GM18526 (cell line): Measurements from ENCODE around the gene ENOPH1.

Source experiments
- POLR2A ChIP-seq: IDR thresholded peaks from 3 replicates; pipeline ENCODE4 v1.6.1; 2011; ENCODE audit not compliant: insufficient read length; ENCODE audit errors: extremely low read depth

Gene ENOPH1

DNA sequence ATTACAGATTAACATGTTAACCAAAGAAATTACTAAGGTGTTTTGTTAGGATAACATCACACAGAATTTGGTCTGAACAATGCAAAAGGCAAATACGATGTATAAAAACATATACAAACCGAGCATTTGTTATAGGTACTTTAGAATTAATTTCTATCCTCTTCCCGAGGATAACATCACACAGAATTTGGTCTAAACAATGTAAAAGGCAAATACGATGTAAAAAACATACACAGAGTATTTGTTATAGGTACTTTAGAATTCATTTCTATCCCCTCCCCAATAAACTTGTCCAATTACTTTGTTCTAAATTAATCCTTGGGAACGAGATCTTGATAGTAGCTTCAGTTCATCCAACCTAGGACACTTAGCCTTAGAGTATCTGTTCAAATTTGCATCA is 7.8 kb upstream of the ENOPH1 start:
- TF ChIP-seq POLR2A, result no peak

- TF ChIP-seq POLR2A, result no peak
Measured at GRCh38 chr4:82423245-82424054, 6.9 kb upstream of the ENOPH1 start.

DNA sequence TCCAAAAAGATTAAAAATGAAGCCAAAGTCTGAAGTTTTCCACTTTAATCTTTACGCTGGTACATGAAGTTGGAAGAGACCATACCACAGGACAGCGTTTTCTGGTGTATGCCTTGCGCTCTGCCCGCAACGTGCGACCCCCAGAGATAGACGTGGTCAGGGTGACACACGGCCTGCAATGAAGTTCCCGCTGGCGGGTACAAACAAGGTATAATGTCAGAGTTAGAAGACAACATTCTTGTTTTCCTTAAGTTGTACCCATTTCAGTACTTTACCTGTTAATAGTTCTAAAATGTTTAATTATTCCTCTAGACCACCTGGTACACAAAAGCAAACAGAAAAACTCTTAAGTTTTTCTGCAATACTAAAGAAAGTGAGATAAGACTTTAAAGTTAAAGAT is 4.9 kb upstream of the ENOPH1 start:
- no peak for TF ChIP-seq POLR2A

GRCh38 chr4:82428526-82428968 is 1.8 kb upstream of the ENOPH1 start:
- no peak for TF ChIP-seq POLR2A

DNA sequence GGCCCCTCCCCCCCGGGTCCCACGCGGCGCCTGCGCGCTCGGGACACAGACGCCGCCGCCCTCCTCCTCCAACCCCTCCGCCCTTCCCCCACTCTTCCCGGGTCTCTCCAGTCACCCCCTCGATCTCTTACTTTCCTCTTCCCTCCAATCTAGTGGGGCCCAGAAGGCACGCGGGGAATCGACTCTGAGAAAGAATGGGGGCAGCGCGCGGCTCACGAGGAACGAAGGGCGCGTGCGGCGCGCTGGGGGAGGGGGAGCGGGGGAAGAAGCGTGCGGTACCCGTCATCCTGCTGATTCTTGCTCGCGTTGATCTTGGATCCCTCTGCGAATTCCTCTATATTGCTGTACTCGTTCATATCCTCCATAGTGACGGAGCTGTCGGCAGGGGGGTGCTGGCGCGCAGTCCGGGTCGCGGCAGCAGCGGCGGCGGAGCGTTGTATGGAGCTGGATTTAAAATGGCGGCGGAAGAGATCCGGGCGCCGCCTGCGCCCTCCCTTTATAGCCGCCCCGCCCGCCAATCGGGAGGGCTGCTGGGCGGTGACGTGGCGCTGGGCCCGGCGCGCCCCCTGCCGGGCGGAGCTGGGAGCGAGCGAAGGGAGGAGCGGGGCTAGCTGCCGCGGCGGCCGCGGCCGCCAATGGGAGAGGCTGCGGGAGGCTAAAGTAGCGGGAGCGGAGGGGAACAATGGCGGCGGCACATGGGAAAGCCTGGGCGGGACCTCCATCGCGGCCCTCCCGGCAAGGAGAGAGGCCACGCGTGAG is 1.2 kb upstream of the ENOPH1 start:
- peak; percentile 97 for TF ChIP-seq POLR2A

- TF ChIP-seq POLR2A, result no peak
Measured at GRCh38 chr4:82429728-82430192, 630 bp upstream of the ENOPH1 start.

GRCh38 chr4:82430964-82431745 is 765 bp downstream of the ENOPH1 start:
- no peak for TF ChIP-seq POLR2A

- no peak for TF ChIP-seq POLR2A
Measured at GRCh38 chr4:82431831-82432230, 1.4 kb downstream of the ENOPH1 start.

DNA sequence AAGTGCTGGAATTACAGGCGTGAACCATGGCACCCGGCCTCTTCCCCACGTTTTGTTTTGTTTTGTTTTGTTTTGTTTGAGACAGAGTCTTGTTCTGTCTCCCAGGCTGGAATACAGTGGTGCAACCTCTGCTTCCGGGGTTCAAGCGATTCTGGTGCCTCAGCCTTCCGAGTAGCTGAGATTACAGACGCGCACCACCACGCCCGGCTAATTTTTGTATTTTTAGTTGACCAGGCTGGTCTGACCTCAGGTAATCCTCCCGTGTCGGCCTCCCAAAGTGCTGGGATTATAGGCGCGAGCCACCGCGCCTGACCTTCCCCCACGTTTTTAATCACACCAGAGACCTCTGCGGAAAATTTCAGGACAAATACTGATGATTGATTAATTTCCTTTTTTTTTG is 2.2 kb downstream of the ENOPH1 start:
- TF ChIP-seq POLR2A, result no peak

GRCh38 chr4:82433791-82434190 is 3.4 kb downstream of the ENOPH1 start:
- TF ChIP-seq POLR2A, result no peak

DNA sequence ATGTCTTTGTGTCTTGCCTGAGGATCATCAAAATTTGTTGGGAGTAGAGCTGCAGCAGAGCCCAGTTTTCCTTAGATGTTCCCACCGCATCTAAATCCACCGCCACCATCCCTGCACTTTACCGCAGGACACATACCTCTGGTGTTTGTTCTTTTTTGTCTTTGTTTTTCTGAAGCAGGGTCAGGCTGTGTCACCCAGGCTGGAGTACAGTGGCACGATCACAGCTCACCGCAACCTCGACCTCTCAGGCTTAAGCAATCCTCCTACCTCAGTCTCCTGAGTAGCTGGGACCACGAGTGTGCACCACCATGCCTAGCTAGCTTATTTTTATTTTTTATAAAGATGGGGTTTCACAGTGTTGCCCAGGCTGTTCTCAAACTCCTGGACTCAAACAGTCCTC is 4.6 kb downstream of the ENOPH1 start:
- no peak for TF ChIP-seq POLR2A

- TF ChIP-seq POLR2A, result no peak
Measured at GRCh38 chr4:82436130-82436529, 5.7 kb downstream of the ENOPH1 start.

DNA sequence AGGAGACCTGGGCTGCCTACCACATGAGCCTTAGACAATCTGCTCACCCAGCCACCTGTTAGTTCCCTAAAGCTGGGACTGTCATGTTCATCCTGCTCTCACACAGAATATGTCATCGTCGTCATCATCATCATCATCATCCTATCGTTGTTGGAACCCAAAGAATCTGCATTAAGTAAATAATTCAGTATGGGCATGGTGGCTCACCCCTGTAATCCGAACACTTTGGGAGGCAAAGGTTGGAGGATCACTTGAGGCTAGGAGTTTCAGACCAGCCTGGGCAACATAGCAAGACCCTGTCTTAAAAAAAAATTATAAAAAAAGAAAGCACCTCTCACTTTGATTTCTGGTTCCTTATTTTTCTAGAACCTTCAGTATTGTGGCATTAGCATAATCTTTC is 6.4 kb downstream of the ENOPH1 start:
- no peak for TF ChIP-seq POLR2A

DNA sequence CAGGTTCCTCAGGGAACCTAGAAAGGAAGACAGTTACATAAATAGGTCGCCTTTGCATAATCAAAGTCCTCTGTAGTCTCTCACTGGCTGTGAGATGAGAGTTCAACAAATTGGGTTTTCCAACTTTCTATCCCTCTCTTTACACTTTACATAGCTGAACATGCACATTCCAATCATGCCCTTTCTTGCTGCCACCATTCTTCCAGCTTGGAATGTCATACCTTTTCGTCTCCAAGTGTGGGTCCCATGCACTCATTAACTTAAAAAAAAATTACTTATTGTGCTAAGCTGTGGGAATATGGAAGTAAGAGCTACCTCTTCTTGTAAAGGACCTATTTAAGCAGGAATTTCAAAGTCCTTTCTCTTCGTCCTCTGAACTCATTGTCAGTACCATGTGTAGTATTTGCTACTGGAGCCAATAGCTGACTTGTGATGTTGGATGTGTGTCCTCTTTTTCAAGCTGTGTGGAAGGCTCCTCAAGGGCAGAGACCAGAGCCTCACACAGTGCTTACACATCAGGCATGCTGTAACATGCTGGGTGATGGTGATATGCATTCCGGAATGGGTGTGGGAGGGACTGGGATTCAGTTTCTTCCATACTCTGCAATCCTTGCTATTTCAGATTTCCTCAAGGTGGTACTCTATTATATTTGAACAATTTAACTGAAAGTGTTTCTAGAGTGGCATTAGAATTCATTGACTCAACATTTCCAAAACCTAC is 7.1 kb downstream of the ENOPH1 start:
- TF ChIP-seq POLR2A, result no peak

DNA sequence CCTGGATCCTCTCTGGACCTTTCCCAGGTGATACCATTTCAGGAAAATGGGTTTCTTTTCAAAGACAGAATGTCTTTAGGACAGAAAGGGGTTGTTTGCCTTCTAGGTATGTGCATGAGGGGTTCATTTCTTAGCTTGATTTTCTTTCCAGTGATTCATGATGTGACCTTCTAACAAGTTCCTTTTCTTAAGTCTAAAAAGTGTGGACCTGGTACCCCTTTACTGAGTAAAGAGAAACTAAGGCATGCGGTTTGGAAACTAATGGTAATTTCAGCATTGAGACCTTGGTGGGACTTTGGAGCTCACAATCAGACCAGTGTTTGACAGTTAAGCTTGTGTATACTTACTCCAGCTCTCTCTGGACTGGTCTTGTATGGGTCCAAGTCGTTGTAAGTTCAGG is 8.7 kb downstream of the ENOPH1 start:
- no peak for TF ChIP-seq POLR2A
